ENCODE measurements around the gene CTIF.

The CTIF gene

GRCh38 chr18:48729404-48729803, 190.6 kb downstream of the CTIF start:
- Histone ChIP-seq H3K4me2 (ENCODE audit: low read depth, low read length, poor library complexity, severe bottlenecking) (no peak overlapping the region), H3K9me2 (replicated peaks; ENCODE audit: insufficient read depth, low read length) (no peaks in the 10 kb centered on the region), H2AFZ (ENCODE audit: low read depth, low read length, severe bottlenecking) (no peak overlapping the region), H3K36me3 (ENCODE audit: low read length) (no peaks in the 10 kb centered on the region), H4K20me1 (ENCODE audit: low read depth, low read length) (no peaks in the 10 kb centered on the region), H3K4me3 (ENCODE audit: insufficient read depth, low read length, poor library complexity, severe bottlenecking) (no peak overlapping the region), H3F3A (ENCODE audit: insufficient read depth) (no peaks in the 10 kb centered on the region), H3K27ac (ENCODE audit: low read depth, low read length) (no peak overlapping the region), H3K79me2 (ENCODE audit: insufficient read depth, low read length) (no peaks in the 10 kb centered on the region), H3K27me3 (ENCODE audit: low read length) (no peaks in the 10 kb centered on the region), H3K9ac (ENCODE audit: low read length) (no peak overlapping the region), H3K9me3 (ENCODE audit: insufficient read depth, low read length) (no peaks in the 10 kb centered on the region)
- no peak for TF ChIP-seq EZH2phosphoT487 (conservative IDR thresholded peaks at IDR 0.05; ENCODE audit: low read length)
- TF ChIP-seq, protein P1, sequence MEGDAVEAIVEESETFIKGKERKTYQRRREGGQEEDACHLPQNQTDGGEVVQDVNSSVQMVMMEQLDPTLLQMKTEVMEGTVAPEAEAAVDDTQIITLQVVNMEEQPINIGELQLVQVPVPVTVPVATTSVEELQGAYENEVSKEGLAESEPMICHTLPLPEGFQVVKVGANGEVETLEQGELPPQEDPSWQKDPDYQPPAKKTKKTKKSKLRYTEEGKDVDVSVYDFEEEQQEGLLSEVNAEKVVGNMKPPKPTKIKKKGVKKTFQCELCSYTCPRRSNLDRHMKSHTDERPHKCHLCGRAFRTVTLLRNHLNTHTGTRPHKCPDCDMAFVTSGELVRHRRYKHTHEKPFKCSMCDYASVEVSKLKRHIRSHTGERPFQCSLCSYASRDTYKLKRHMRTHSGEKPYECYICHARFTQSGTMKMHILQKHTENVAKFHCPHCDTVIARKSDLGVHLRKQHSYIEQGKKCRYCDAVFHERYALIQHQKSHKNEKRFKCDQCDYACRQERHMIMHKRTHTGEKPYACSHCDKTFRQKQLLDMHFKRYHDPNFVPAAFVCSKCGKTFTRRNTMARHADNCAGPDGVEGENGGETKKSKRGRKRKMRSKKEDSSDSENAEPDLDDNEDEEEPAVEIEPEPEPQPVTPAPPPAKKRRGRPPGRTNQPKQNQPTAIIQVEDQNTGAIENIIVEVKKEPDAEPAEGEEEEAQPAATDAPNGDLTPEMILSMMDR (IDR thresholded peaks at IDR 0.05; ENCODE audit: insufficient read depth, low read length, poor library complexity, severe bottlenecking): no peak

GRCh38 chr18:48730010-48730409, 191.2 kb downstream of the CTIF start:
- TF ChIP-seq, protein P1 (IDR thresholded peaks at IDR 0.05; ENCODE audit: insufficient read depth, low read length, poor library complexity, severe bottlenecking): no peak
- H3K79me2 ChIP-seq (ENCODE audit: insufficient read depth, low read length): no peaks in the 10 kb centered on the region

GRCh38 chr18:48732767-48733424, 194.1 kb downstream of the CTIF start:
- no peak overlapping the region for H3K27ac ChIP-seq (ENCODE audit: low read depth, low read length)

More at GRCh38 chr18:48730010-48730409, 191.2 kb downstream of the CTIF start:
- H3K27me3 ChIP-seq (ENCODE audit: low read length): no peaks in the 10 kb centered on the region
- no peak overlapping the region for H2AFZ ChIP-seq (ENCODE audit: low read depth, low read length, severe bottlenecking)
- H3K27ac ChIP-seq (ENCODE audit: low read depth, low read length): no peak overlapping the region
- H3K9me3 ChIP-seq (ENCODE audit: insufficient read depth, low read length): no peaks in the 10 kb centered on the region
- no peaks in the 10 kb centered on the region for H3K36me3 ChIP-seq (ENCODE audit: low read length)
- H3K4me2 ChIP-seq (ENCODE audit: low read depth, low read length, poor library complexity, severe bottlenecking): no peak overlapping the region
- no peaks in the 10 kb centered on the region for H3F3A ChIP-seq (ENCODE audit: insufficient read depth)
- no peak overlapping the region for H3K9ac ChIP-seq (ENCODE audit: low read length)
- H4K20me1 ChIP-seq (ENCODE audit: low read depth, low read length): no peaks in the 10 kb centered on the region
- no peaks in the 10 kb centered on the region for H3K9me2 ChIP-seq (replicated peaks; ENCODE audit: insufficient read depth, low read length)
- H3K4me3 ChIP-seq (ENCODE audit: insufficient read depth, low read length, poor library complexity, severe bottlenecking): no peak overlapping the region

More at GRCh38 chr18:48732767-48733424, 194.1 kb downstream of the CTIF start:
- Histone ChIP-seq H3K9ac (ENCODE audit: low read length) (no peak overlapping the region), H3K9me2 (replicated peaks; ENCODE audit: insufficient read depth, low read length) (no peaks in the 10 kb centered on the region), H3K27me3 (ENCODE audit: low read length) (no peaks in the 10 kb centered on the region), H3K4me3 (ENCODE audit: insufficient read depth, low read length, poor library complexity, severe bottlenecking) (no peak overlapping the region), H3K79me2 (ENCODE audit: insufficient read depth, low read length) (no peaks in the 10 kb centered on the region), H3K4me2 (ENCODE audit: low read depth, low read length, poor library complexity, severe bottlenecking) (no peak overlapping the region), H3F3A (ENCODE audit: insufficient read depth) (no peaks in the 10 kb centered on the region), H2AFZ (ENCODE audit: low read depth, low read length, severe bottlenecking) (no peak overlapping the region), H3K9me3 (ENCODE audit: insufficient read depth, low read length) (no peaks in the 10 kb centered on the region), H3K36me3 (ENCODE audit: low read length) (no peaks in the 10 kb centered on the region), H4K20me1 (ENCODE audit: low read depth, low read length) (no peaks in the 10 kb centered on the region)
- no peak for TF ChIP-seq EZH2phosphoT487 (conservative IDR thresholded peaks at IDR 0.05; ENCODE audit: low read length)
- TF ChIP-seq, protein P1 (IDR thresholded peaks at IDR 0.05; ENCODE audit: insufficient read depth, low read length, poor library complexity, severe bottlenecking): no peak
